HG02571 (cell line): ENCODE measurements around the gene LENEP.

Experiments
- ATAC-seq: cut with Tn5 transposase; IDR thresholded peaks from one replicate; pipeline ENCODE4 v1.9.1; 2021; ENCODE audit warnings: mild to moderate bottlenecking, moderate library complexity; ENCODE audit not compliant: unreplicated experiment

LENEP gene

GRCh38 chr1:154993572-154994268, at the start of gene LENEP:
Gene LENEP, plus strand, starts transcription at chr1:154993586. Its CDS starts 22 bp downstream, at chr1:154993608.
- no peak for ATAC-seq

DNA sequence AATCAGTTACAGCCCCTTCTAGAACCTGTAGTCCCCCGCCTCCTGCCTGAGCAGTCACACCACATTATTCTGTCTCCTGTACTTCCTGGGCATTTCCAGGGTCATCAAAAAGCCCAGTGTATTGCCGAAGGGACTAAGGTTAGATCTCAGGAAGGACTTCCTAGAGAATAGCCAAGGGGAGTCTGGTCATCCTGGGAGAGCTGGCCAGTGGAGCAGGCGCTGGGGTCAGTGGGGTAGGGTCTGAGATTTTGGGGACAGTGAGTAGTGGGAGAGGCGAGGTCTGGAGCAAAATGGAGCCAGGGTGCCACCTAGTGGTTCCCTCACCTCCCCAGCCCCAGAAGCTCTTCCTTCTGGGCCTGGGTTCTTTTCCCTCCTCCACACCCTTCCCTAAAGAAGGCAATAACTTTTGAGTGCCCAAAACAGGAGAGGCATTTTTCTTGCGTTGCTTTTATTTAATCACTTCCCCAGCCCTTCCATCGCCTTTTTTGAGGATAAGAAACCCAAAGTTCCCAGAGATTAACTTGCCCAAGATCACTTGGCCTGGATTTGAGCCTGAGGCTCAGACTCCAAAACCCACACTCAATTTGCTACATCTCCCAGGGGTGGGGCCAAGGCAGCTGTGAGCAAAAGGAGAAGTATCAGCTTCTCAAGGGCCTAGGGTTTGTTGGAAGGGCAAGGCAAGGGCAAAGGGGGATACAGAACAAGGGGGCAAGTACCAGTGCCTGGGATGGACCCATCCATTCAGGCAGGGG, 49.6 kb upstream of the LENEP start:
- ATAC-seq: no peak

- no peak for ATAC-seq
These were observed 48.8 kb upstream of the LENEP start for GRCh38 chr1:154944401-154945159.

DNA sequence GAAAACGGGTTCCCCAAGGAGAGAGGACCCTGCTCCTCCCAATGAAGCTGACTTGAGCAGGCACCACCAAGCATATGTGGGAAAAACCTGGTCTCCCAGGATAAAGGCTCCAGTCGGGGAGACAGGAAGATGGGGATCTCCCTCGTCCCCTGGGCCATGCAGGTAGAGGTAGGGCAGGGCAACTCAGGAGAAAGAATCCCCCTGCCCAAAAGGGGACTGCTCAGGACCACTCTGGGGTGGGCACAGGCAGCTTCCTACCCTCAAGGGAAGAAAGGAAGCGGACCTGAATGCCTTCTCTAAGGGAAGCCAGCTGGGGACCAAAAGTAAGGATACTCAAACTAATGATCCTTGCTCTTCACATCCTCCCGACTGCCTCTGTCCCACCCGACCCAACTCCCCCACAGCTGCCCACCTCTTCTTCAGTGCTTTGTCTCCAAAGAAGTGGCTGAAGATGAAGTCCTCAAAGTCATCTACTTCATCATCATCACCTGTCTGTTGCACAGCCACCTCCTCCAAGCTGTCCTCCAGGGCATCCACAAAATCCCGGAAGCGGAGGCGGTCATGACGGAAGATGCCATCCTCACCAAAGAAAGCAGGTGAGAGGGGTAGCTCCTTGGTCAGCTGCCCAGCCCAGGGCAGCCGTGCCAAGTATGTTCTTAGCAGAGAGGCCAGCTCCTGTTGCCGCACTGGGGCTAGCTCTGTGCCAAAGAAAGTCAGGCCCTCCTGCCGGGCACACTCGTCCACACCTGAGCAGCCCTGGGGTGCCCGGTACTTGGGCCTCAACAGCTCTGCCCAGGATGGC, 48.0 kb upstream of the LENEP start:
- no peak for ATAC-seq

GRCh38 chr1:154945962-154946850, 47.2 kb upstream of the LENEP start:
- ATAC-seq: no peak

DNA sequence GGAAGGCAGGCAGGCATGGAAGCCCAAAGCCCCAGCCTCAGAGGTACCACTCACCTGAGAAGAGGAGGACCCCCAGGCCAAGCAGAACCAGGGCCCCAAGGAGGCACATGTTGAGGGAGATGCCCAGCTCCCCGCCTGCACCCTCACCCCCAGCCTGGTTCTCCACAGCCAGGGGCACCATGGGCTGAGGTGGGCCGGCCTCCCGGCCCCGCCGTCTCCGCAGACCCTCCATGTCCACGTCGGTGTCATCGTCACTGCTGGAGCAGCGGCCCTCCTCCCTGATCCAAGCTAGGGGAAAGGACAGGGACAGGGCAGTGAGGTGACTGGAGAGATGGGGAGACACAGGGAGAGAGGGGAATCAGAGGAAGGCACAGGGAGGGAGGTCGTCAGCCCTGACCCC, 45.3 kb upstream of the LENEP start:
- ATAC-seq: no peak

DNA sequence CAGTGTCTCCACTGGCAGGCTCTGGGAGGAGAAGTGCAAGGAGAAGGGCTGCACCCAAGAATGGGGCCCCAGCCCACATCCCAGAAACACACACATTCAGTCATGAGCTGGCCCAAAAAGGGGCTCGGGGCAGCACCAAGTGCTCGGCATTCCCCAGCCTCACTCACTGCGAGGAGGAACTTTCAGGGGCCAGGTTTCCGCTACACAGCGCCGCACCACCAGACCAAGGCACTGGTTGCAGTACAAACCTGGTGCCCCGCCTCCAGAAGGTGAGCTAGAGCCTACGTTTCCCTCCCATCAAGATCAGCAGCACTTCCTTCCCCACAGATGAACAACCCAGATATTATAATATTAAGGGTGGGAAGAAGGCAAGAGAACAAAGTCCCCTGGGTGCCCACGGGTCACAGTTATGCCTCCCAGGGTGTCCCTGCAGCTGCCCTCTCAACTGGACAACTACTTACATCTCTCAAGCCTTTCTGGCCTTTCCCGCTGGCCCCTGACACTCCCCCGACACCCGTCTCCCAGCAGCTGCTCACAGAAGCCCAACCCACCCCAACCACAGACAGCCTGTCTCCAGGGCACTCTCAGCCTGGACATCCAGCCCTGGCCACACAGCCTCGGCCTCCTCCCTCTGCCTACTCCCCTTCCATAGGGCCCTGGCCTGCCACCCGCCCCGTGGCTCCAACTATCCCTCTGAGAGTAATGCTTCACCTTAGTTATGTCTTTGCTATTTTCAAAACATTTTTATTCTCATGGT, 41.3 kb upstream of the LENEP start:
- ATAC-seq: no peak

DNA sequence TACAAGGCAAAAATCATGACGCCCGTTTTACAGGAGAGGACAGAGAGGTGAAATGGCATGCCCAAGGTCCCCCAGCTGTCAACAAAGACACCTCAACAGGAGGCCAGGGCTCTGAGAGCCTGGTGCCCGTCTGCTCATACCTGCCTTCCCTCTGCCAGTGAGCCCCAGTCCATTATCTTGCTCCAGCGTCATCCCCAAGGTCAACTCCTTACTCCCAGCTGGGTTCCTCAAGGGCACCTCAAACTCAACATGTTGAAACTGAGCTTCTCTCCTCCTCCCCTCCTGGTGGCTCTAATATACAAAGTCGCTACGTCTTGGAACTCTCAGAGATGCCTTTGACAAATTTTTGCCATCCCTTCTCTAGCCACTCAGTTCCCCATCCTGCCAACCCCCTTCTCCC, 40.7 kb upstream of the LENEP start:
- ATAC-seq: no peak

DNA sequence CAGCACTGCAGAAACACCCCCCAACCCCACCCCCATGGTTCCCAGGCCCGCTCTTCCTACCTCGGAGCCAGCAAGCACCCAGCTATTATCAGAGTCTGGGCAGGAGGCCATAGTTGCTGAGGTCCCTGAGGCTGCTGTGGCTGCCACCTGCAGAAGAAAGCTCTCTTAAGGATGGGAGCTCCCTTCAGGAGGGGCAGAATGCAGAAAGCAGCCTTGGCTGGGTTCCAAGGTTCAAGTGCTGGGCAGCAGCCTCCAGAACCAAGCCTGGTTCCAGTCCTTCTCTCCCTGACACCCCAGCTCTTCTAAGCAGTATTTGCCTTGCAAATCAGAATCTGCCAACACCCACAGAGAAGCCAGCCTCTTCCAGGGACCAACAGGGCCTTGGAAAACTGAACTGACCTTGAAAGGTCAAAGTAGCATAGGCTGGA, 39.8 kb upstream of the LENEP start:
- no peak for ATAC-seq

DNA sequence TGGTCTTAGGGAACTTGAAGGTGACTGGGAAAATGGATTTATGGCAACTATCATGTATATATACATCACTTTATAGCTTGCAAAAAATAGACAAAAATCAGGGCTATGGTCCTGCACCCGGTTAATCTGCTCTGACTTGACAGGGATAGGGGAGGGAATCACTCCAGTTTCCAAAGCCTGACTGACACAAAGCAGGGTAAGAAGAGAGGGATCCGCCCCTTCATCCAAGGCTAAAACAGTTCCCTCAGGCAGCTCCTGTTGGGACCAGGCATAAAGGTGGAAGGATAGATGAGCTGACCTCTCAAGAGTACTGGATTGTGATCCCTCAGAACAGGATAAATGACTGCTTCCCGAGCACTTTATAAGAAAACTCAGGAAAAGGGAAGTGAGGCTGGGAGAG, 38.8 kb upstream of the LENEP start:
- no peak for ATAC-seq

GRCh38 chr1:154955039-154955717, 38.2 kb upstream of the LENEP start:
- ATAC-seq: no peak

GRCh38 chr1:154955718-154956543, 37.5 kb upstream of the LENEP start, which contains the start of gene PBXIP1:
Gene PBXIP1, minus strand, starts transcription at chr1:154956099. Its CDS starts 2,378 bp downstream, at chr1:154953721.
- ATAC-seq: peak; percentile 62

DNA sequence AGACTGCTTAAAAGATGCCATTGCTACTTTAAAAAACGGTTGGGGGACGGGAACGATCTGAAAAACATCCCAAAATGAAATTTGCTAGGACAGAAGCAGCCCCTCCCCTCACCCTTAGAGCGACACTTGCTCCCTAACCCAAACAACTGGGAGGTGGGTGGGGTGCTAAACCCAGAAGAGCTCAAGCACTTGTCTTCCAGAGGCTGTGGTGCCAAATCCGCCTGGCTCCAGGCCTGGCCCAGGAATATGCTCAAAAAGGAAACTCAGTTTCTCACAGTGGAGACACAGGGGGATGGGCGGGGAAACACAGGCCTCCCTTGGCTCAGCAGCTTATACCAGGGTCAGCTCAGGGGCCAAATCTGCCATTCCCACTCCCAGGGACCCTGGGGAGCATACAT, 36.8 kb upstream of the LENEP start:
- no peak for ATAC-seq

DNA sequence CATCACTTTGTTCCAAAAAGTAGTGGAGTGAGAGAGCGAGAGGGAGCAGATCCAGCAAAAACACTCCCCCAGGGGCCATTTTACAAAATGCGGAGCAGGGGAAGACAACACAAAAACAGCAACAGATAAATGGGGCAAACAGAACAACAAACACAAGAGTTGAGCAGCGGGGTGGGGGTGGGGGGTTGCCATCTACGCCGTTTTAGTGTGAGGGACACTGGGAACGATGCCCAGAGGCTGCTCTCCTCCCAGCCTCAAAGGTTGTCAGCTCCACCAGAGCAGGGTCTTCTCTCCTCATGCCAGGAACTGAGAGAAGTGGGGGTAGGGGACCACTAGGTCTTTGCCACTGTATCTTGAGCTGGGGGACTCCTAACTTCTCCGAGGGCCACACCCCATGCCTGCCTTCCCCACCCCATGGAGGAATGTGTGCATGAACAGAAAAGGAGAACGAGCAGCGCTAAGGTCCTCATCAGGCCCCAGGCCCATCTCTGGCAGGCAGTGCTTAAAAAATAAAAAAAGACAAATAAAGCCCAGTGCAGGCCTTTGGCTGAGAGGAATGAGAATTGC, 36.2 kb upstream of the LENEP start:
- no peak for ATAC-seq

- no peak for ATAC-seq
These were observed 35.4 kb upstream of the LENEP start for GRCh38 chr1:154958036-154958435.

DNA sequence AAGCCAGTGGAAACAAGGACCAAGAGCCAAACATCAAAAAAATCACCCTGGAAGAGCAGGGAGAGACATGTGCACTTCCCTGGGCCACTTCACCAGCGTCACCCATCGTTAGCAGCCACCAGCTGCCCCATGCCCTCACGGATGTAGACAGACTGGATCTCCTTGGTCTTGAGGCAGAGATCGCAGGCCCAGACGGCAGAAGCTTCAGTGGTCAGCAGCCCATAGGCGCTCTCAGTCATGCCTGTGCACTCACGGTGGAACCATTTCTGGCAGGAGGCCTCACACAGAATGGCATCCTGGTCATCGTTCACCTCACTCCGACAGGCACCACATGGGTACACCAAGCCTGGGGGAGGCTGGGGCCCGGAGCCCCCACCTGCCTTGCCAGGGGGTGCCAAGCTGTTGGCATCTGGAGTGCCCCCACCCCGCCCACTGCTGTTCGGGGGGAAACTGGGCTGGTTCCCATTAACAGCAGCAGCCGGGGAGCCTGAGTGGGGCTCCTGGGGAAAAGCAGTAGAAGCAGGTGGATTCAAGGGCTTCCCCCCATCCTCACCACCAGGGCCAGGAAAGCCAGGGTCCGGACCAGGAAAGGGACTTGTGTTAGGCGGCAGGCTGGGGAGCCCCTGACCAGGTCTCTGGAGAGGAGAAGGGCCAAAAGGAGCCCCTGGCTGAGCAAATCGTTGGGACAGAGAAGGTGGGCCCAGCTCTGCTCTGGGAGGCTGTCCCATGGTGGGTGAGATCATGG, 34.5 kb upstream of the LENEP start:
- ATAC-seq: no peak

- no peak for ATAC-seq
These were observed 34.0 kb upstream of the LENEP start for GRCh38 chr1:154959426-154959780.
